ENCODE results near the gene CLINT1.
A peak's percentile ranks its signal among the peaks of the same experiment; 100 is the strongest.

DNA sequence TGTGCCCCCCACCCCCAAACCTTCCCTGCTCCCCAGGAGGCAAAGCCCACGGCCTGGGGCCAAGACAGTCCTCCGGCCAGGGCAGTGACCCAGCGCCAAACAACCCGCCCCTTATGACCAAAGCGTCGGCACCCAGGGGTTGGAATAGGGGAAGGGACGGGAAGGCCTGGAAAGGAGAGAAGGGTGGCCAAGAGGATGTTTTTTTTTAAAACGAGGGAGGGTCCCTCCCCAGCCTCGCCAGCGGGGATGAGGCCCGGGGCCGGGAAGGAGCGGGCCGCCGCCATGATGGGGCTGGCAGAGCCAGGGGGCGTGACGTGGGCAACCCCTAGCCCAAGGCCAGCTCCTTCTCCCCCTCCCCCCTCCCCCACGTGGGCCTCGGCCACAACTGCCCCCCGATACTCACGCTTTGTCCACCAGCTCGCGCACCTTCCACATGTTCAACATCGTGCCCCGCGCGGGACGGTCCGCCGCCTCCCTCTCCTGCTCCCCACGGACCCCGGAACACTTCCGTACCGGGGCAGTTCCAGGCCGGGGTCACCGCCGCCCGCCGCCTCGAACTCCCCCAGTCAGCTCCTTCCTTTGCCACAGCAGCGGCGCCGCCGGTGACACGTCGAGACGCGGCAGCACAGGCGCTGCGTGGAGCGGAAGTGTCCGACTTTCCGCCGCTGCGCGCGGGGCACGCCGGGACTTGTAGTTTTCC lies at the start of gene CLINT1:
- TF ChIP-seq ZNF780A (CRISPR knock-in tag; IDR thresholded peaks at IDR 0.05) (no peak), ZSCAN5A (CRISPR knock-in tag; IDR thresholded peaks at IDR 0.05; ENCODE audit: borderline replicate concordance) (peak; percentile 37; the same call in 1 of the 2 replicates), SMARCC2 (IDR thresholded peaks at IDR 0.05) (no peak), RFX1 (IDR thresholded peaks at IDR 0.05) (no peak), POLR2A (IDR thresholded peaks at IDR 0.05; ENCODE audit: insufficient read depth in 1 of 2, low read depth in 2 of 2, low read length in 2 of 2) (peak; percentile 54 to 81), SP1 (IDR thresholded peaks at IDR 0.05) (no peak), SP1 (CRISPR knock-in tag; IDR thresholded peaks at IDR 0.05) (no peak), HMGXB4 (CRISPR knock-in tag; IDR thresholded peaks at IDR 0.05; ENCODE audit: borderline replicate concordance in 1 of 2, low read depth in 1 of 2) (peak; percentile 66 to 82; a peak in 3 of 4 replicates), POLR2AphosphoS5 (IDR thresholded peaks at IDR 0.05; ENCODE audit: low read depth, low read length) (peak; percentile 76)
- TF ChIP-seq, protein P1, sequence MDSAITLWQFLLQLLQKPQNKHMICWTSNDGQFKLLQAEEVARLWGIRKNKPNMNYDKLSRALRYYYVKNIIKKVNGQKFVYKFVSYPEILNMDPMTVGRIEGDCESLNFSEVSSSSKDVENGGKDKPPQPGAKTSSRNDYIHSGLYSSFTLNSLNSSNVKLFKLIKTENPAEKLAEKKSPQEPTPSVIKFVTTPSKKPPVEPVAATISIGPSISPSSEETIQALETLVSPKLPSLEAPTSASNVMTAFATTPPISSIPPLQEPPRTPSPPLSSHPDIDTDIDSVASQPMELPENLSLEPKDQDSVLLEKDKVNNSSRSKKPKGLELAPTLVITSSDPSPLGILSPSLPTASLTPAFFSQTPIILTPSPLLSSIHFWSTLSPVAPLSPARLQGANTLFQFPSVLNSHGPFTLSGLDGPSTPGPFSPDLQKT (CRISPR knock-in tag; IDR thresholded peaks at IDR 0.05; ENCODE audit: borderline replicate concordance): peak; percentile 27; the same call in 1 of the 2 replicates
- TF ChIP-seq, protein P2, sequence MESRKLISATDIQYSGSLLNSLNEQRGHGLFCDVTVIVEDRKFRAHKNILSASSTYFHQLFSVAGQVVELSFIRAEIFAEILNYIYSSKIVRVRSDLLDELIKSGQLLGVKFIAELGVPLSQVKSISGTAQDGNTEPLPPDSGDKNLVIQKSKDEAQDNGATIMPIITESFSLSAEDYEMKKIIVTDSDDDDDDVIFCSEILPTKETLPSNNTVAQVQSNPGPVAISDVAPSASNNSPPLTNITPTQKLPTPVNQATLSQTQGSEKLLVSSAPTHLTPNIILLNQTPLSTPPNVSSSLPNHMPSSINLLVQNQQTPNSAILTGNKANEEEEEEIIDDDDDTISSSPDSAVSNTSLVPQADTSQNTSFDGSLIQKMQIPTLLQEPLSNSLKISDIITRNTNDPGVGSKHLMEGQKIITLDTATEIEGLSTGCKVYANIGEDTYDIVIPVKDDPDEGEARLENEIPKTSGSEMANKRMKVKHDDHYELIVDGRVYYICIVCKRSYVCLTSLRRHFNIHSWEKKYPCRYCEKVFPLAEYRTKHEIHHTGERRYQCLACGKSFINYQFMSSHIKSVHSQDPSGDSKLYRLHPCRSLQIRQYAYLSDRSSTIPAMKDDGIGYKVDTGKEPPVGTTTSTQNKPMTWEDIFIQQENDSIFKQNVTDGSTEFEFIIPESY (CRISPR knock-in tag; IDR thresholded peaks at IDR 0.05): no peak

All from HepG2 (cell line).